ENCODE results near the gene RHNO1.

Gene RHNO1

DNA sequence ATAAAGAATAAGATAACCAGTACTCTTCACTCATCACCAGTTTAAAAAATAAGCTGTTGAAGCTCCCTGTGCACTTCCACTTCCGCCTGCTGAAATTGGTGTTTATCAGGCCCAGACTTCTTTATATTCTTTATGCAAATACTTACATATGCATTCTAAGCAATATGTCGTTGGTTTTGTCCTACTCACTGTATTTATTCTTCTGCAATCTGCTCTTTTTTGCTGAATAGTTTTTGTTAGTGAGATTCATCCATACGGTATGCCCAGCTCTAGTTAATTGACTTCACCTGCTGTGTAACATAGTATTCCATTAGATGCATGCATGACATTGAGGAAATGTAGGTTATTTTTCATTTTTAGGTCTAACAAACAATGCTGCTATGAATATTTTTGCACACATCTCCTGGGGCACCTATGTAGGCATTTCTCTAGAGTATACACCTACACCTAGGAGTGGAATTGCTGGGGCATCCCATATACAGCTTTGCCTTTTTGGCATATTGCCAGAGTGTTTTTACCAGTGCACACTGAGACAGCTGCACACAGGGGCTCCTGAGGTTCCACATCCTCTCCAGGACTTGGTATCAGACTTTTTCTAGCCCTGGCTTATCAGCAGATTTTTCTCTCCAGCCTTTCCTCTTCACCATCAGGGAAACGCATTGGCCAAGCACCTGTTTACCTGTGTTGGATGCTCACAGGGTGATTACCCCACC, 41.2 kb upstream of the RHNO1 start:
- no peaks in the 10 kb centered on the region for H3F3A ChIP-seq (ENCODE audit: control insufficient read depth, insufficient read depth)
- H3K9me3 ChIP-seq (ENCODE audit: control insufficient read depth, insufficient read depth, low read length): no peaks in the 10 kb centered on the region
- H3K9me2 ChIP-seq (replicated peaks; ENCODE audit: control insufficient read depth, low read length): no peaks in the 10 kb centered on the region
- no peaks in the 10 kb centered on the region for H4K20me1 ChIP-seq (ENCODE audit: control insufficient read depth, insufficient read depth, low read depth, low read length)
- no peaks in the 10 kb centered on the region for H3K4me1 ChIP-seq (ENCODE audit: control insufficient read depth, low read length)
- no peak overlapping the region for H3K27ac ChIP-seq (ENCODE audit: low read depth, low read length)
- H3K4me2 ChIP-seq (ENCODE audit: low read length): no peak overlapping the region
- H3K4me3 ChIP-seq (ENCODE audit: low read length): no peak overlapping the region
- no peaks in the 10 kb centered on the region for H3K36me3 ChIP-seq (ENCODE audit: control insufficient read depth, low read length)
- H3K79me2 ChIP-seq (ENCODE audit: control insufficient read depth, low read length): no peaks in the 10 kb centered on the region
- TF ChIP-seq, protein P1, sequence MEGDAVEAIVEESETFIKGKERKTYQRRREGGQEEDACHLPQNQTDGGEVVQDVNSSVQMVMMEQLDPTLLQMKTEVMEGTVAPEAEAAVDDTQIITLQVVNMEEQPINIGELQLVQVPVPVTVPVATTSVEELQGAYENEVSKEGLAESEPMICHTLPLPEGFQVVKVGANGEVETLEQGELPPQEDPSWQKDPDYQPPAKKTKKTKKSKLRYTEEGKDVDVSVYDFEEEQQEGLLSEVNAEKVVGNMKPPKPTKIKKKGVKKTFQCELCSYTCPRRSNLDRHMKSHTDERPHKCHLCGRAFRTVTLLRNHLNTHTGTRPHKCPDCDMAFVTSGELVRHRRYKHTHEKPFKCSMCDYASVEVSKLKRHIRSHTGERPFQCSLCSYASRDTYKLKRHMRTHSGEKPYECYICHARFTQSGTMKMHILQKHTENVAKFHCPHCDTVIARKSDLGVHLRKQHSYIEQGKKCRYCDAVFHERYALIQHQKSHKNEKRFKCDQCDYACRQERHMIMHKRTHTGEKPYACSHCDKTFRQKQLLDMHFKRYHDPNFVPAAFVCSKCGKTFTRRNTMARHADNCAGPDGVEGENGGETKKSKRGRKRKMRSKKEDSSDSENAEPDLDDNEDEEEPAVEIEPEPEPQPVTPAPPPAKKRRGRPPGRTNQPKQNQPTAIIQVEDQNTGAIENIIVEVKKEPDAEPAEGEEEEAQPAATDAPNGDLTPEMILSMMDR (IDR thresholded peaks at IDR 0.05; ENCODE audit: low read depth, low read length, poor library complexity, severe bottlenecking): no peak
- TF ChIP-seq EZH2phosphoT487 (IDR thresholded peaks at IDR 0.05; ENCODE audit: borderline replicate concordance, low read length): no peak
- H3K27me3 ChIP-seq (ENCODE audit: control insufficient read depth, low read length): no peaks in the 10 kb centered on the region

DNA sequence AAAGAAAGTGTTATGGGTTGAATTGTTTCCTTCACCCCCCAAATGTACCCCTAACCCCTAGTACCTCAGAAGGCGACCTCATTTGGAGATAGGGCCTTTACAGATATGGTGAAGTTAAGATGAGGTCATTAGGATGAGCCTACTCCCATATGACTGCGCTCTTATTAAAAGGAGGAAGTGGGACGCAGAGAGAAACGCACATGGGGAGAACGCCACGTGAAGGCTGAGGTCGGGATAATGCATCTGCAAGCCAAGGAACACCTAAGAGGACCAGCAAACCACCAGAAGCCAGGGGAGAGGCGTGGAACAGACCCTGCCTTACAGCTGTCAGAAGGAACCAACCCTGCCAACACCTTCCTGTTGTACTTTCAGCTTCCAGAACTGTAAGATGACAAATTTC, 40.4 kb upstream of the RHNO1 start:
- H3K4me1 ChIP-seq (ENCODE audit: control insufficient read depth, low read length): no peaks in the 10 kb centered on the region
- H3K27me3 ChIP-seq (ENCODE audit: control insufficient read depth, low read length): no peaks in the 10 kb centered on the region
- no peak overlapping the region for H3K4me3 ChIP-seq (ENCODE audit: low read length)
- no peaks in the 10 kb centered on the region for H3K36me3 ChIP-seq (ENCODE audit: control insufficient read depth, low read length)
- H3K4me2 ChIP-seq (ENCODE audit: low read length): no peak overlapping the region
- no peak overlapping the region for H3K27ac ChIP-seq (ENCODE audit: low read depth, low read length)
- no peaks in the 10 kb centered on the region for H3K9me3 ChIP-seq (ENCODE audit: control insufficient read depth, insufficient read depth, low read length)
- H3K9me2 ChIP-seq (replicated peaks; ENCODE audit: control insufficient read depth, low read length): no peaks in the 10 kb centered on the region
- no peaks in the 10 kb centered on the region for H3K79me2 ChIP-seq (ENCODE audit: control insufficient read depth, low read length)
- H3F3A ChIP-seq (ENCODE audit: control insufficient read depth, insufficient read depth): no peaks in the 10 kb centered on the region
- TF ChIP-seq EZH2phosphoT487 (IDR thresholded peaks at IDR 0.05; ENCODE audit: borderline replicate concordance, low read length): no peak
- no peaks in the 10 kb centered on the region for H4K20me1 ChIP-seq (ENCODE audit: control insufficient read depth, insufficient read depth, low read depth, low read length)

DNA sequence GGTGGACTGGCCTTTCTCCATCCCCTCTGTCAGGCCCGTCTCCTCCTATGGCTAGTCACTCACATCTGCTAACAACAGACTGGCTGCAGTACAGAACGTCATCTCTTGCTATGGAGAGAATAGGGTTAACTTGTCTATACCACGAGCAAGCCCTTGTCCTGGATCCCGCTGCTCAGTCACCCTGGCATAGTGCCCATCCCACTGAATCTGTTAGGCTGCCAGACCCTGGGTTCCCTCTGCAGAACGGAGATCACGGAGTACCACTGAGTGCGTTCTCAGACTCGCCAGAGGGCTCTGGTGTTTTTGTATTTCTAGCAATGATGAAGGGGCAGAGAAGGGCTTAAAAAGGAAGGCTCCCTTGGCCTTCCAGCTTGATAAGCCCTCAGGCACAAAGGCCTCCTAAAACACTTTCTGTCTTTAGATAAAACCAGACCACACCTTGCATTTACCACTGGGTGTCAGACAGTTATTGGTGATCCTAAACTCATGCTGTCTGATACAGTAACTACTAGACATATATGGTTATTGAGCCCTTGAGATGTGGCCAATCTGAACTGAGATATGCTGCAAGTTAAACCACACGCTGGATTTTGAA, 35.9 kb upstream of the RHNO1 start:
- Histone ChIP-seq H3K9me2 (replicated peaks; ENCODE audit: control insufficient read depth, low read length) (no peaks in the 10 kb centered on the region), H3K9me3 (ENCODE audit: control insufficient read depth, insufficient read depth, low read length) (no peaks in the 10 kb centered on the region), H3K4me3 (ENCODE audit: low read length) (no peak overlapping the region), H3K4me1 (ENCODE audit: control insufficient read depth, low read length) (no peaks in the 10 kb centered on the region), H3K36me3 (ENCODE audit: control insufficient read depth, low read length) (peaks cover 3% of the 10 kb centered on the region), H3K27ac (ENCODE audit: low read depth, low read length) (no peak overlapping the region), H3K27me3 (ENCODE audit: control insufficient read depth, low read length) (no peaks in the 10 kb centered on the region), H3F3A (ENCODE audit: control insufficient read depth, insufficient read depth) (no peaks in the 10 kb centered on the region), H3K79me2 (ENCODE audit: control insufficient read depth, low read length) (no peaks in the 10 kb centered on the region), H3K4me2 (ENCODE audit: low read length) (no peak overlapping the region), H4K20me1 (ENCODE audit: control insufficient read depth, insufficient read depth, low read depth, low read length) (no peaks in the 10 kb centered on the region)
- no peak for TF ChIP-seq EZH2phosphoT487 (IDR thresholded peaks at IDR 0.05; ENCODE audit: borderline replicate concordance, low read length)
- TF ChIP-seq, protein P1 (IDR thresholded peaks at IDR 0.05; ENCODE audit: low read depth, low read length, poor library complexity, severe bottlenecking): no peak

DNA sequence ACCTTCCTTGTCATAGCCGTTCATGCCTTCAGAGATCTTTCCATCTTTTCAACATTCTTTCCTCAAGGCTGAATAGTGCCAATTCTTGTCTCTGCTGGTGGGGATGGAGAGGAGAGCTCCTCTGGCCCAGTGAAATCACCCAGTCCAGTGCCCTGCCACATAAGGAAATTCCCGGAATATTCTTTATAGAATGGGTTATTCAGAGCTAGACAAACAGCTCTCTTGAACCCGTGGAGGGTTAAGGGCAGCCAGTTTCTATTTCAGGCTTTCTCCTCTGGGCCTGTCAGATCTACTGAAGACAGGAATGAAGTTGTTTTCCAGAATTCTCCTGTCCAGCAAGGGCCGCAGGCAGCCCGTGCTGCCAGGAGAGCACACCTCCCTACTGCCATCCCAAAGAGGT, 34.1 kb upstream of the RHNO1 start:
- peaks cover 3% of the 10 kb centered on the region for H3K36me3 ChIP-seq (ENCODE audit: control insufficient read depth, low read length)
- H3K4me2 ChIP-seq (ENCODE audit: low read length): no peak overlapping the region
- H3K9me2 ChIP-seq (replicated peaks; ENCODE audit: control insufficient read depth, low read length): no peaks in the 10 kb centered on the region
- H3K27ac ChIP-seq (ENCODE audit: low read depth, low read length): no peak overlapping the region
- H3F3A ChIP-seq (ENCODE audit: control insufficient read depth, insufficient read depth): no peaks in the 10 kb centered on the region
- H3K79me2 ChIP-seq (ENCODE audit: control insufficient read depth, low read length): no peaks in the 10 kb centered on the region
- H3K4me1 ChIP-seq (ENCODE audit: control insufficient read depth, low read length): no peaks in the 10 kb centered on the region
- H3K27me3 ChIP-seq (ENCODE audit: control insufficient read depth, low read length): no peaks in the 10 kb centered on the region
- no peak overlapping the region for H3K4me3 ChIP-seq (ENCODE audit: low read length)
- TF ChIP-seq EZH2phosphoT487 (IDR thresholded peaks at IDR 0.05; ENCODE audit: borderline replicate concordance, low read length): no peak
- TF ChIP-seq, protein P1 (IDR thresholded peaks at IDR 0.05; ENCODE audit: low read depth, low read length, poor library complexity, severe bottlenecking): no peak
- H3K9me3 ChIP-seq (ENCODE audit: control insufficient read depth, insufficient read depth, low read length): no peaks in the 10 kb centered on the region
- H4K20me1 ChIP-seq (ENCODE audit: control insufficient read depth, insufficient read depth, low read depth, low read length): no peaks in the 10 kb centered on the region
